ENCODE results near the gene ZNF423. TPM values are rescaled to one million over a fixed set of nuclear protein-coding genes. Genes with fewer than 3 reads are reported as not detected.
A peak's percentile ranks its signal among the peaks of the same experiment; 100 is the strongest.

Gene ZNF423
- total and polyA plus RNA-seq, 2 of the 13 experiments (the other 11 are each of a cell fraction or from before 2014, with no cell fraction given), result 0.07 to 0.31 TPM

DNA sequence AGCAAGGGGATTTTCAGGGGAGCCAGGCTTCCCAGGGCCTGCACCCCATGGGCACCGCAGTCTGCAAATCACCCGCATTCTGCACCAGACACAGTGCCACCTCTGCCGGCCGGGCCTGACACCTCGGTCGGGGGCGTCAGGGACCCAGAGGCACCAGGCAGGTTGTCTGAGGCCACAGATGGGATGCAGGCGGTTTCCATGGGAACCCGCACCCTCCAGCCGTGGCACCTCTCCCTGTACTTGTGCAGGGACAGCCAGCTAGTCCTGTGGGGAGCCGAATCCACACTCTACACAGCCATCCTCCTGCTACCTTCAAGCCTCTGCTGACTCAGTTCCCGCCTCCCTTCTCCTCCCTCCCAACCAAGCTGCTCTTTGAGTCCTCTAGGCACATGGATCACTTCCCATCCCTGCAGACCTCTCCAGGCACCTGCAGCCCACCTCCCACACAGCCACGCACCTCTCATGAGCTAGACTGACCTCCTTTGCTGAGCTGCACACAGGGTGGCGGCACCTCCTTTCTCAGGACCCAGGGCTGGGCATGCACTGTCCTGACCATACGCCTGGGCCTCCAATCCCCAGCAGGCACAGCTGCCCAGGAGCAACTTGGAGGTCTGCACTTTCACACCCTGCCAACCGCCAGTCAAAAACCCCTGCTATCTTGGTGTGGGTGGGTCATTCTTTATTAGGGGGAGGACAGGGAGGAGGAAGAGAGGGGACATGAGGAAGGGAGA lies 362.9 kb downstream of the ZNF423 start:
- CTCF ChIA-PET (ENCODE audit: low intra/inter-chr PET ratio, low total read pairs), result interaction anchor here (2.4 kb wide), 1 partner anchor 429 kb away, joined by 9 read pairs; no protein-coding TSS in a partner anchor
- Histone ChIP-seq H3K36me3 (replicated peaks in 1 of 2; ENCODE audit: control insufficient read depth in 1 of 2, insufficient read depth in 2 of 2, low read length in 2 of 2) (no peaks in the 10 kb centered on the region), H2AFZ (ENCODE audit: low read length) (no peak overlapping the region), H3K79me2 (ENCODE audit: insufficient read depth, low read length) (no peaks in the 10 kb centered on the region), H3K27ac (ENCODE audit: extremely low read length, insufficient read depth, low read length) (no peak overlapping the region), H4K20me1 (ENCODE audit: insufficient read depth, low read length) (no peaks in the 10 kb centered on the region), H3K9me3 (ENCODE audit: low read length) (no peaks in the 10 kb centered on the region), H3K4me1 (ENCODE audit: insufficient read depth, low read length) (no peaks in the 10 kb centered on the region), H3K4me3 (replicated peaks in 1 of 3; ENCODE audit: insufficient read depth in 1 of 3, low read depth in 2 of 3, low read length in 3 of 3) (no peak overlapping the region), H3K9ac (ENCODE audit: insufficient read depth, low read depth, low read length) (no peak overlapping the region), H3K4me2 (ENCODE audit: low read depth, low read length) (no peak overlapping the region), H3K27me3 (ENCODE audit: control insufficient read depth in 1 of 2, insufficient read depth in 2 of 2, low read length in 2 of 2) (peaks cover 0 to 11% of the 10 kb centered on the region in 2 experiments; a peak in 2 of 5 replicates)
- POLR2A ChIA-PET, result no interaction called here
- no peak for ATAC-seq
- FAIRE-seq, result no peak
- no TSS peak for BruUV-seq (replicated peaks)
- TF ChIP-seq ARNT2 (CRISPR knock-in tag; IDR thresholded peaks at IDR 0.05; ENCODE audit: low read depth), result no peak
- intact Hi-C loops (cut with micrococcal nuclease; ENCODE audit: unreplicated experiment) (loop anchor here (1.0 to 5.0 kb wide), 2 partner anchors 99 to 429 kb away; no protein-coding TSS in a partner anchor), in situ Hi-C loops (cut with HindIII; ENCODE audit: extremely low pct_ligation_motif_present, low pct_unique_long_range_greater_than_20kb) (loop anchor here (10.0 kb wide), 1 partner anchor 432 kb away; no protein-coding TSS in a partner anchor)
- no peak for DNase-seq (ENCODE audit: low spot score)
- 40% methylated on average over 7 of the region's 16 CpGs for WGBS (ENCODE audit: low lambda C conversion rate)

GRCh38 chr16:49491771-49492761 lies 363.8 kb downstream of the ZNF423 start:
- Histone ChIP-seq H3K9ac (ENCODE audit: insufficient read depth, low read depth, low read length) (no peak overlapping the region), H3K27me3 (ENCODE audit: control insufficient read depth in 1 of 2, insufficient read depth in 2 of 2, low read length in 2 of 2) (peaks cover 0 to 11% of the 10 kb centered on the region in 2 experiments; a peak in 2 of 5 replicates), H3K36me3 (replicated peaks in 1 of 2; ENCODE audit: control insufficient read depth in 1 of 2, insufficient read depth in 2 of 2, low read length in 2 of 2) (no peaks in the 10 kb centered on the region), H3K79me2 (ENCODE audit: insufficient read depth, low read length) (no peaks in the 10 kb centered on the region), H3K4me1 (ENCODE audit: insufficient read depth, low read length) (no peaks in the 10 kb centered on the region), H4K20me1 (ENCODE audit: insufficient read depth, low read length) (no peaks in the 10 kb centered on the region), H2AFZ (ENCODE audit: low read length) (no peak overlapping the region), H3K4me2 (ENCODE audit: low read depth, low read length) (peak overlapping the region; percentile 19; the same call in 1 of the 2 replicates), H3K4me3 (replicated peaks in 1 of 3; ENCODE audit: insufficient read depth in 1 of 3, low read depth in 2 of 3, low read length in 3 of 3) (no peak overlapping the region), H3K27ac (ENCODE audit: extremely low read length, insufficient read depth, low read length) (no peak overlapping the region), H3K9me3 (ENCODE audit: low read length) (no peaks in the 10 kb centered on the region)
- ATAC-seq, result peak; percentile 92
- in situ Hi-C loops (cut with HindIII; ENCODE audit: extremely low pct_ligation_motif_present, low pct_unique_long_range_greater_than_20kb) (loop anchor here (10.0 kb wide), 1 partner anchor 433 kb away; no protein-coding TSS in a partner anchor), intact Hi-C loops (cut with micrococcal nuclease; ENCODE audit: unreplicated experiment) (loop anchor here (1.0 to 5.0 kb wide), 2 partner anchors 100 to 430 kb away; no protein-coding TSS in a partner anchor)
- CTCF ChIA-PET (ENCODE audit: low intra/inter-chr PET ratio, low total read pairs), result interaction anchor here (1.2 to 2.4 kb wide), 2 partner anchors 101 to 430 kb away, joined by 4 to 9 read pairs; no protein-coding TSS in a partner anchor
- DNase-seq (ENCODE audit: low spot score), result no peak
- no TSS peak for BruUV-seq (replicated peaks)
- 30% methylated on average over 20 of the region's 62 CpGs for WGBS (ENCODE audit: low lambda C conversion rate)
- no peak for FAIRE-seq
- POLR2A ChIA-PET, result no interaction called here
- TF ChIP-seq KDM2A (CRISPR knock-in tag; IDR thresholded peaks at IDR 0.05; ENCODE audit: borderline replicate concordance, low read depth) (peak; percentile 43; the same call in 1 of the 2 replicates), ZBTB20 (CRISPR knock-in tag; IDR thresholded peaks at IDR 0.05; ENCODE audit: borderline replicate concordance, low read depth) (no peak), HNRNPLL (IDR thresholded peaks at IDR 0.05; ENCODE audit: low read depth, low read length, poor library complexity, severe bottlenecking) (peak; percentile 35), ZNF253 (CRISPR knock-in tag; IDR thresholded peaks at IDR 0.05; ENCODE audit: borderline replicate concordance) (0 out of 2 replicates have a peak, but pooled peaks have one; percentile 30), BORCS8-MEF2B (CRISPR knock-in tag; IDR thresholded peaks at IDR 0.05) (0 out of 2 replicates have a peak, but pooled peaks have one; percentile 47), ZNF232 (CRISPR knock-in tag; IDR thresholded peaks at IDR 0.05; ENCODE audit: borderline replicate concordance) (0 out of 2 replicates have a peak, but pooled peaks have one; percentile 31)
- TF ChIP-seq, protein P1, sequence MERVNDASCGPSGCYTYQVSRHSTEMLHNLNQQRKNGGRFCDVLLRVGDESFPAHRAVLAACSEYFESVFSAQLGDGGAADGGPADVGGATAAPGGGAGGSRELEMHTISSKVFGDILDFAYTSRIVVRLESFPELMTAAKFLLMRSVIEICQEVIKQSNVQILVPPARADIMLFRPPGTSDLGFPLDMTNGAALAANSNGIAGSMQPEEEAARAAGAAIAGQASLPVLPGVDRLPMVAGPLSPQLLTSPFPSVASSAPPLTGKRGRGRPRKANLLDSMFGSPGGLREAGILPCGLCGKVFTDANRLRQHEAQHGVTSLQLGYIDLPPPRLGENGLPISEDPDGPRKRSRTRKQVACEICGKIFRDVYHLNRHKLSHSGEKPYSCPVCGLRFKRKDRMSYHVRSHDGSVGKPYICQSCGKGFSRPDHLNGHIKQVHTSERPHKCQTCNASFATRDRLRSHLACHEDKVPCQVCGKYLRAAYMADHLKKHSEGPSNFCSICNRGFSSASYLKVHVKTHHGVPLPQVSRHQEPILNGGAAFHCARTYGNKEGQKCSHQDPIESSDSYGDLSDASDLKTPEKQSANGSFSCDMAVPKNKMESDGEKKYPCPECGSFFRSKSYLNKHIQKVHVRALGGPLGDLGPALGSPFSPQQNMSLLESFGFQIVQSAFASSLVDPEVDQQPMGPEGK (CRISPR knock-in tag; IDR thresholded peaks at IDR 0.05), result peak; percentile 74
- TF ChIP-seq, protein P2, sequence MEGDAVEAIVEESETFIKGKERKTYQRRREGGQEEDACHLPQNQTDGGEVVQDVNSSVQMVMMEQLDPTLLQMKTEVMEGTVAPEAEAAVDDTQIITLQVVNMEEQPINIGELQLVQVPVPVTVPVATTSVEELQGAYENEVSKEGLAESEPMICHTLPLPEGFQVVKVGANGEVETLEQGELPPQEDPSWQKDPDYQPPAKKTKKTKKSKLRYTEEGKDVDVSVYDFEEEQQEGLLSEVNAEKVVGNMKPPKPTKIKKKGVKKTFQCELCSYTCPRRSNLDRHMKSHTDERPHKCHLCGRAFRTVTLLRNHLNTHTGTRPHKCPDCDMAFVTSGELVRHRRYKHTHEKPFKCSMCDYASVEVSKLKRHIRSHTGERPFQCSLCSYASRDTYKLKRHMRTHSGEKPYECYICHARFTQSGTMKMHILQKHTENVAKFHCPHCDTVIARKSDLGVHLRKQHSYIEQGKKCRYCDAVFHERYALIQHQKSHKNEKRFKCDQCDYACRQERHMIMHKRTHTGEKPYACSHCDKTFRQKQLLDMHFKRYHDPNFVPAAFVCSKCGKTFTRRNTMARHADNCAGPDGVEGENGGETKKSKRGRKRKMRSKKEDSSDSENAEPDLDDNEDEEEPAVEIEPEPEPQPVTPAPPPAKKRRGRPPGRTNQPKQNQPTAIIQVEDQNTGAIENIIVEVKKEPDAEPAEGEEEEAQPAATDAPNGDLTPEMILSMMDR (CRISPR knock-in tag; IDR thresholded peaks at IDR 0.05), result peak; percentile 83

Measured in HepG2 (cell line).